ENCODE measurements around the gene FAM50B.

Gene FAM50B

DNA sequence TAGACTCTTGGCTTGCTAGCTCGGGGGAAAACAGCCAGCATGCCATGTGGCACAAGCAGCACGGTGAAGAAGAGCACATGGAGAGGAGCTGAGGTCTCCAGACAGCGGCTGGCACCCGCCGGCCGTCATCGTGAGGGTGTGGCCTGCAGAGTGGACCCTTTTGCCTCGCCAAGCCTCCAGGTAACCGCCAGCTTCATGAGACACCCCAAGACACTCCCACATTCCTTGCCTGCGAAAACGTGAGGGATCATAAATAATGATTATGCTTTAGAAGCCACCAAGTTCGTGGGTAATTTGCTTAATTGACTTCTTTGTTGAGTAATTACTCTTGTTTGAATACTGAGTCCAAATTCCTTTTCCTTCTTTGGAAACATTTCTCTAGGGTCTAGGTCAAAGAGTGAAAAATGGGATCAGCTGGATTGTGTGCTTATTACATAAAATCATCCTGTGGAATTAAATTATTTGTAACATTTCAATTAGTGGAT, 23.2 kb downstream of the FAM50B start:
- TF ChIP-seq CTCF (IDR thresholded peaks at IDR 0.05), result no peak

- no peak for TF ChIP-seq CTCF (IDR thresholded peaks at IDR 0.05)
These were observed 23.9 kb downstream of the FAM50B start for GRCh38 chr6:3873051-3873450.

- no peak for TF ChIP-seq CTCF (IDR thresholded peaks at IDR 0.05)
These were observed 24.9 kb downstream of the FAM50B start for GRCh38 chr6:3874069-3874468.

DNA sequence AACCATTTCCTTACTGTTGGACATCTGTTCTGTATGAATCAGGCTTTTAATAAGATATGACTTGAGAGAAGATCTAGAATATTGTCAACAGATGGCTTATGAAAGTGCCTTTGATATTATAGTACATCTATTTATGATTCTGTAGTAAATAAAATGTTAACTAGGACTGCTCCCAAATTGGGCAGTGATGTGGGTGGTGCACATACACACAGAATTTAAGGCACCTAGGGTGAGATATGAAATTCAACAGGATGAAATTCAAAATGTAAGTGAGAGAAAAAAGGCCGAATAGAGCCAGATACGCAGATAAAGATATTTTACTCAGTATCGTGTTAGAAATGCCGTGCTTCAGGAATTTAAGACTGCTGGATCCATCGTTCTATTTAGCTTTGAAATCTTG, 26.3 kb downstream of the FAM50B start:
- TF ChIP-seq CTCF (IDR thresholded peaks at IDR 0.05), result no peak

DNA sequence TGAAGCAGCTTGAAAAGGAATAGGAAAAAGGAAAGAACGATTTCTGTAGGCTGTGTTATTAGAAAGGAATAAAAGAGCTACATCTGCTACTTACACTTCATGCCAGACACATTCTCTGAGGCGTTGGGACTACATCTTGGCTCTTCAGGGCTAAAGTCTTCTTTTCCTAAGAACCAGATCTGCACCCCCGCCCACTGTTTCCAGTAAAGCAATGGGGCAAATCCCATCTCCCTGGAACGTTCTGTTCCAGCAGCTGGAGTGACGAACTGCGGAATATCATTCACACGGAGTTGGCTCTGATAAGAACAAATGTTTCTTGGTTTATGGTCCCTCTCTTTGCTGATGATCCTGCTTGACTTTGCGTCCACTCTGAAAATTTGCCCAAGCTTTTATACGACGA, 26.9 kb downstream of the FAM50B start:
- no peak for TF ChIP-seq CTCF (IDR thresholded peaks at IDR 0.05)

DNA sequence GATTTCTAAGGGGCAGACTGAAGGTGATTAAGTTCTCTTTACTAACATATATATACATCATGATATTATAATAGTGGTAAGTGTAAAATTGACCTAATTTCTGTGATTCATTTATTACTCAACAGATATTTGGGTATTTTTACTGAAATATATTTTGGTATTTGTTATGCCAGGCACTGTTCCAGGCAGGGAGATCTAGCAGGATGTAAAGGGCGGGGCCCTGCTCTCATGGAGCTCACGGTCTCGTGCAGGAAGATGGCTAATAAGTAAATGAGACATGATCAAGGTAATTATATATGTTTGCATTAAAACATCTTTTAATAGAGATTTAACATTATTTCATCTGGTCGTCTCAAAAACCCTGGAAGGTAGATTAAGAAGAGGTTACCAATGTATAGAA, 27.7 kb downstream of the FAM50B start:
- TF ChIP-seq CTCF (IDR thresholded peaks at IDR 0.05), result no peak

- no peak for TF ChIP-seq CTCF (IDR thresholded peaks at IDR 0.05)
These were observed 29.0 kb downstream of the FAM50B start for GRCh38 chr6:3878048-3878666.

All from LNCAP (cell line).